GM12892 (cell line): ENCODE data around the gene TNXB.
"Not testable (repeated sequence)": the region's sequence is repeated elsewhere in the genome, so short reads cannot be mapped to it uniquely, and the experiment has no call there.

ENCODE experiments used
- DNase-seq: peaks from one replicate; pipeline ENCODE4 v3.0.0; 2011; ENCODE audit not compliant: insufficient read length
- FAIRE-seq: peaks from 2 replicates; lab custom pipeline; 2011; peaks lifted over from hg19 to GRCh38; lab: Jason Lieb, UNC

TNXB gene

DNA sequence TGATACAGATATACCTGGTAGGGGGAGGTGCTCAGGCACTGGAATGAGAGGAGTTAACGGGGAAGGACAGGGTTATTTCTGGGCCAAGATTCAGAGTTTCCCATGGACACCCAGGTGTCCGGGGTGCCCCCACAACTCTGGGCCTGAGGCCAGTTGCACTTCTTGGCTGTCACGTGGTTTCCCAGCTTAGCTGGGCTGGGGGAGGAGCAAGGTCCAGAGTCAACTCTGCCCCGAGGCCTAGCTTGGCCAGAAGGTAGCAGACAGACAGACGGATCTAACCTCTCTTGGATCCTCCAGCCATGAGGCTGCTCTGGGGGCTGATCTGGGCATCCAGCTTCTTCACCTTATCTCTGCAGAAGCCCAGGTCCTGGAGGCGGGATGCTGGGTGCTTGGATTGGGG, 94.6 kb downstream of the TNXB start, which contains the start of gene C4B:
Gene C4B (plus strand): TSS at position 249 of the 400 bp plus-strand sequence. CDS start 51 bp downstream, at position 300.
- not testable (repeated sequence) for DNase-seq
- peak; percentile 36 for FAIRE-seq

DNA sequence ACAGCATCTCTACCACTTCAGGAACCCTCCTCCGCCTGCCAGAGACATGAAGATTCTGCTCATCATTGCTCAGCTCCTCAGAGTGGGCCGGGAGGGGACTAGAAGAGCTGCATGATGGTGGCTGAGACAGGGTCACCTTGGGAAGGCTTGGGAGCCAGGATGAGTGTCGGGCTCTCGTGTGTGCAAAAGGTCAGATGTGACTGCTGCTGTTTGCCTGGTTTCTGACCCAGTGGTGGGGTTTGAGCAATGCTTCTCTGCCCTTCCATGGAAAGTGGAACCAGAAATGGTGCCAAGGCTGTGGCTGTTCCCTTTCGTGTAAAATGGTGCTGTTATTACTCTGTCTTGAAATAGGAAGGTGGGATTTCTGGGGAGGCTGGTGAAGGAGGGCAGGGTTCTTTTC, 95.4 kb downstream of the TNXB start:
- DNase-seq, FAIRE-seq: not testable (repeated sequence)

DNA sequence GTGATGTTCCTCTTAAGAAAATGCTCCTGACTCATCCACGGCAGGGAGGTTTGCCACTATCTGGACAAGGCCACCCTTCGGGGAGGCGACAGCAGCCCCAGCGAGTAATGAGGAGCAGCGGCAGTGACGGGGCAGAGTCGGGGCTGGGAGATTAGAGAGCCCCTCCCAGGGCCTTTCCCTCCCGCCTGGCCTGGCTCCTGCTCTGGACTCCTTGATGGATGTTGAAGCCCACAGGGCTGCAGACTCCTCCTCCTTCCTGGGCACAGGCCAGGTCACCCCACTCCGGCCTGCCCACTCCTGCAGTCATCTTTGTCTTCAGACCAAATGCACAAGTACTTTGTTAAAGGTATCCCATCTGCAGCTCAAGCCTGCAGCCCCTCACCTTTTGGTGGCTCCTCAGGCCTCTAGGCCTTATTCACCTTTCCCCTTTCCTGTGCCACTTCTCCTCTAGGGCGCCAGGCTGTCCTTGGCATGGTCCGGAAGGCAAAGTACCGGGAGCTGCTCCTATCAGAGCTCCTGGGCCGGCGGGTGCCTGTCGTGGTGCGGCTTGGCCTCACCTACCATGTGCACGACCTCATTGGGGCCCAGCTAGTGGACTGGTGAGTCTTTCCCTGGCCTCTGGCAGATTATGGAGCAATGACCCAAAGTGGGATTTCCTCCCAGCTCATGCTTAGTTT, 96.1 kb downstream of the TNXB start:
- DNase-seq, FAIRE-seq: not testable (repeated sequence)

DNA sequence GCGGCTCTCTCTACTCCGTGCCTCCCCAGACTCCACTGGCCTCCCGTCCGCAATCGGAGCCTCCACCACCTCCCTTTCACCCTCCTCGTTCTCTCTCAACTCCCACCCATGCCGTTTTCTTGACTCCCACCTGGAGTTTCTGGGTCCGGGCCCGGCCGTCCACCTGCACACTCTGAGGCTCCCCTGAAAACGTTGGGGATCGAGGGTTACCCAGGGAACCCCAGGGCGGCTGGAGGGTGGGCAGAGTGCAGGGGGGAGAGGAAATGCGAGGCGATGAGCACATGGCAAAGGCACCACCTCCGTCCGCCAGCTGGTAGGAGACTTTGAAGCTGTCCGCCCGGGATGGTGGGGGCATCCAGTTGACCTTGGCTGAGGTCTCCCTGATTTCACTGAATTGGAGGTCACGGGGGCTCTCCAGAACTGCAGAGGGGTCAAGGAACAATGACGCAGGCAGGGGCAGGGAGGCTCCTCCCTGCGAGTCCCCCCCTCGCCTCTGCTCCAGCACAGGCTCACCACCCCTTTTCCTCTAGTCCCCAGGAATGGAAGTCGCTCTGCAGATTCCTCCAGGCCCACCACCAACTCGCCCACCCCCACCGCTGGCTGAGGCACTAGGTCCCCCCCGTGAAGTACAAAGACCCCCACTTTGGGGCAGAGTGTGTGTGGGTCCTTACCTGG, 98.1 kb downstream of the TNXB start:
- DNase-seq, FAIRE-seq: not testable (repeated sequence)

DNA sequence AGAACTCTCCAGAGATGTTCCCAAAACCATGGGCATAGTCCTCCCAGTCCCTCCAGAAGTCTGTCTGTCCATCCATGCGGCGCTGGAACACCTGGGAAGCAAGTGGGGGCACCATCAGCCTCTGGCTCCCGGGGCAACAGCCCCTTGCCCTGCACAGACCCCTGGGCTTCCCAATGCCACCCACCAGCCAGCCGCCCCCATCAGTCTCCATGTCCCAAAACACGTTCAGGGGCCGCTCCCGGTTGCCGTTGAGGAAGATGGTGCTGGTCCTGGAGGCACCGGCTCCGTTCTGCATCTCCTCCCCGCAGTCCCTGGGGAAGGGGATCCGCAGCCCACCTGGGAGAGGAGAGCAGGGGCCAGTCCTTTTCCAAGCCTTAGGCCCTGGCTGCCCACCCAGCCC, 99.6 kb downstream of the TNXB start:
- not testable (repeated sequence) for FAIRE-seq, DNase-seq

DNA sequence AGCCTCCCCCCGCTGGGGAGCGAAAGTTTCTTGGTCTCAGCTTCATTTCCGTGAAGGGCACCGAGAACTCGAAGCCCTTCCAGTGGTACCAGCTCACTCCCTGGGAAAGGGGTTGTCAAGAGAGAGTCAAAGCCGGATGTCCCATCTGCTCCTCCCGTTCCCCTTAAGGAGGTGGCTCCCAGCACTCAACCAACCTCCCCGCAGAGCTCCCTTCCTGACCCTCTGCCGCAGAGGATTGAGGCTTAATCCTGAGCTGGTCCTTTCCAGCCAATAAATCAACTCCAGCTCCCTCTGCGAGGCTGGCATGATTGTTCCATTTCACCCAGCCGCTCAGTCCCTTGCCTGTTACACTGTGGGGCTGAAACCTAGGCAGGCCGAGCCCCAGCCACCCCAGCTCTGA, 100.5 kb downstream of the TNXB start:
- DNase-seq, FAIRE-seq: not testable (repeated sequence)

DNA sequence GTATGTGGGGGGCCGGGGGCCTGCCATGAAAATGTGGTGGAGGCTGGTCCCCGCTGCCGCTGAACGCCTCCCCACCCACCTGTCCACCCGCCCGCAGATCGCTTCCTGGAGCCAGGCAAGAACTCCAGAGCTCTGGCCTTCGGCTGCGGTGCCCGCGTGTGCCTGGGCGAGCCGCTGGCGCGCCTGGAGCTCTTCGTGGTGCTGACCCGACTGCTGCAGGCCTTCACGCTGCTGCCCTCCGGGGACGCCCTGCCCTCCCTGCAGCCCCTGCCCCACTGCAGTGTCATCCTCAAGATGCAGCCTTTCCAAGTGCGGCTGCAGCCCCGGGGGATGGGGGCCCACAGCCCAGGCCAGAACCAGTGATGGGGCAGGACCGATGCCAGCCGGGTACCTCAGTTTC, 101.1 kb downstream of the TNXB start:
- not testable (repeated sequence) for FAIRE-seq

DNA sequence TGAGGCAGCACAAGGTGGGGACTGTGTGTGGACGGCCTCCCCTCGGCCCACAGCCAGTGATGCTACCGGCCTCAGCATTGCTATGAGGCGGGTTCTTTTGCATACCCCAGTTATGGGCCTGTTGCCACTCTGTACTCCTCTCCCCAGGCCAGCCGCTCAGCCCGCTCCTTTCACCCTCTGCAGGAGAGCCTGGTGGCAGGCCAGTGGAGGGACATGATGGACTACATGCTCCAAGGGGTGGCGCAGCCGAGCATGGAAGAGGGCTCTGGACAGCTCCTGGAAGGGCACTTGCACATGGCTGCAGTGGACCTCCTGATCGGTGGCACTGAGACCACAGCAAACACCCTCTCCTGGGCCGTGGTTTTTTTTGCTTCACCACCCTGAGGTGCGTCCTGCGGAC, 102.1 kb downstream of the TNXB start:
- not testable (repeated sequence) for DNase-seq, FAIRE-seq

More for the DNA sequence above, 101.1 kb downstream of the TNXB start:
- not testable (repeated sequence) for DNase-seq

DNA sequence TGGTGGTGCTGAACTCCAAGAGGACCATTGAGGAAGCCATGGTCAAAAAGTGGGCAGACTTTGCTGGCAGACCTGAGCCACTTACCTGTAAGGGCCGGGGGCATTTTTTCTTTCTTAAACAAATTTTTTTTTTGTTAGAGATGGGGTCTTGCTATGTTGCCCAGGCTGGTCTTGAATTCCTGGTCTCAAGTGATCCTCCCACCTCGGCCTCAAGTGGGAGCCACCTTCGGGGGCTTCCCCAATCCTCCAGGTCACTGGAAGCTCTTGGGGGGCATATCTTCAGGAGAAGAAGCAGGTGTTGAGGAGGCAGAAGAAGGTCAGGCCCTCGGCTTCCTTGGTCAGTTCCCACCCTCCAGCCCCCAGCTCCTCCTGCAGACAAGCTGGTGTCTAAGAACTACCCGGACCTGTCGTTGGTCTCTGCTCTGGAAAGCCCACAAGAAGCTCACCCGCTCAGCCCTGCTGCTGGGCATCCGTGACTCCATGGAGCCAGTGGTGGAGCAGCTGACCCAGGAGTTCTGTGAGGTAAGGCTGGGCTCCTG, 103.1 kb downstream of the TNXB start:
- not testable (repeated sequence) for FAIRE-seq, DNase-seq

DNA sequence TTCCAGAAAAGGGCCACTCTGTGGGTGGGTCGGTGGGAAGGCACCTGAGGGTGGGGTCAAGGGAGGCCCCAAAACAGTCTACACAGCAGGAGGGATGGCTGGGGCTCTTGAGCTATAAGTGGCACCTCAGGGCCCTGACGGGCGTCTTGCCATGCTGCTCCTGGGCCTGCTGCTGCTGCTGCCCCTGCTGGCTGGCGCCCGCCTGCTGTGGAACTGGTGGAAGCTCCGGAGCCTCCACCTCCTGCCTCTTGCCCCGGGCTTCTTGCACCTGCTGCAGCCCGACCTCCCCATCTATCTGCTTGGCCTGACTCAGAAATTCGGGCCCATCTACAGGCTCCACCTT, 103.6 kb downstream of the TNXB start:
- FAIRE-seq, DNase-seq: not testable (repeated sequence)

DNA sequence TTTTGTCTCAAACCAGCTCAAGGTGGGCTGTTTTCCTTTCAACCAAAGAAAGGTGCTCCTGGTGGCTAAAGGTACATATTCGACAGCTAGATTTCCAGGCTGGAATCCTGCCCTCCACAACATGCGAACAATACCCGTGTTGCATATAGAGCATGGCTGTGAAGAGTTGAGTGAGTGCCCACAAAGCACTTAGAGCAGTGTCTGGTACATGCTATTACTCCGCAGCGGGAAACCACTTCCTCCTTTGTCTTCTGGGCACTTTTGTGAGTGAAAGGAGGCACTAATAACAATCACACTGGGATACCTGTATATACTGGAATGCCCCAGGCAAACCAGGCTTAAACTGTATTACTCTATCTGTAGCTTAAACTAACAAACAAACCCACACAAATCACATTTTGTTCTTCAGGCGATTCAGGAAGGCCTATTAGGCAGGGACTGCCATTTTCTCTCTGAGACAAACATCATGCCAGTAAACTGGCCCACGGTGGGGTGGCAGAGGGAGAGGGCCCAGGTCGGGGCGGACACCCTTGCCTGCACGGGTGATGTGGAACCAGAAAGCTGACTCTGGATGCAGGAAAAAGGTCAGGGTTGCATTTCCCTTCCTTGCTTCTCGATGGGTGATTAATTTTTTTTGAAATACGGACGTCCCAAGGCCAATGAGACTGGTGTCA, 104.1 kb downstream of the TNXB start:
- DNase-seq, FAIRE-seq: not testable (repeated sequence)

DNA sequence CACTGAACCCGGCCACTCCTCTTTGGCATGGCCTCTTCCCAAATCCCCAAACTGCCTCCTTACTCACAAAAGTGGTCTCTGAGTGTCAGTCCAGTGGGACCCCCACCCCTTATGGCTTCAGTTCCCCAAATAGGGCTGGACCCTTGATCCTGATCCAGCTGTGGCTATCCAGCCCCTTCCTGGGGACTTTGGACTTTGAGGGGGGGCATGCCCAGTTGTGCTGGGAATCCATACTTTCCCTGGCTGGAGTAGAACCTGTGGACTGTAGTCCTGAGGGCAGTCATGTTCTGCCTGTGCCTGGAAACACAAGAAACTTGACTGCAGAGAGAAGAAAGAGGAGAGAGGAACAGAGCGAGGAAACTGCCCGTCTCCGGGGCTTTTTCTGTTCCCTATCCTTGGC, 104.7 kb downstream of the TNXB start:
- not testable (repeated sequence) for DNase-seq, FAIRE-seq

DNA sequence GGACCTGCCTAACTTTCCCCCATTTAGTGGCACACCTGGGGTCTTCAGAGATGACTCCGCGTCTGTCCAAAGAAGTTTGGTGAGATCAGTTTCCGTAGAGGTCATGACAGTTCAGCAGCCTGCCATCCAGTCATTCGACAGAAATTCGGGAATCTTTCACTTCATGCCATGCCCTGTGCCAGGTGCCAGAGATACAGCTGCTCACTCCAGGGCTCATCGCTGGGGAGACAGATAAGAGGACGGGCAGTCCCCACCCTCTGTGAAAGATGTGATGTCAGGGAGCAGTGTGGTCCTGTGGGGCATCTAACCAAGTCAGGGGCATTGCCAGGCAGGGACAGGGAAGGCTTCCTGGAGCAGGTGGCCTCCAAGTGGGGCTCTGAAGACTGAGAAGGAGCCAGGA, 105.8 kb downstream of the TNXB start:
- not testable (repeated sequence) for FAIRE-seq, DNase-seq

DNA sequence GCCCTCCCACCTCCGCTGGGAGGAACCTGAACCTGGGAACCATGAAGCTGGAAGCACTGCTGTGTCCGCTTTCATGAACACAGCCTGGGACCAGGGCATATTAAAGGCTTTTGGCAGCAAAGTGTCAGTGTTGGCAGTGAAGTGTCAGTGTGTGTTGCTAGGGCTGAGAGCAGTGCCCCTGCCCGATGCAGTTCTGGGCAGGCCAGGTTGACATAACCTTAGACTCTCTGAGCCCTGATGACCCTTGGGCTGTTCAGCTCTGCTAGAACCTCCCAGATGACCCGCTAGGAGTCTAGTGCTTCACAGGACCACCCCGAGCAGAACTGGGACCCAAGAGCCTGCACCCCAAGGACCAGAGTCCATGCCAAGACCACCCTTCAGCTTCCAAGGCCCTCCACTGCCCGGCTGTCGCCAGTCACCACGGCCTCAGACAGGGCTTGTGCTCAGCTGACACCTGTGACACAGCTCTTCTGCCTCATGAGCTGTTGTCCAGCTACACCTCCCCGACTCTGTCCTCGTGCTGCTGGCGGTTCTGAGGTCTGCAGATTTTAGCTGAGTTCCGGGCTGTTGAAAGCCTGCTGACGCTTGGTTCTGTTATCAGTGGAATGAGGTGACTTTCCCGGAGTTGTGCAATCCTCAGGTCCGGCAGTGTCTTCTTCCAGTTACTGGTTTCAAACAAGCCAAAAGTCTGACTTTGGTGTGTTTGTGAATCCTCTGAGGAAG, 106.4 kb downstream of the TNXB start:
- not testable (repeated sequence) for FAIRE-seq, DNase-seq

DNA sequence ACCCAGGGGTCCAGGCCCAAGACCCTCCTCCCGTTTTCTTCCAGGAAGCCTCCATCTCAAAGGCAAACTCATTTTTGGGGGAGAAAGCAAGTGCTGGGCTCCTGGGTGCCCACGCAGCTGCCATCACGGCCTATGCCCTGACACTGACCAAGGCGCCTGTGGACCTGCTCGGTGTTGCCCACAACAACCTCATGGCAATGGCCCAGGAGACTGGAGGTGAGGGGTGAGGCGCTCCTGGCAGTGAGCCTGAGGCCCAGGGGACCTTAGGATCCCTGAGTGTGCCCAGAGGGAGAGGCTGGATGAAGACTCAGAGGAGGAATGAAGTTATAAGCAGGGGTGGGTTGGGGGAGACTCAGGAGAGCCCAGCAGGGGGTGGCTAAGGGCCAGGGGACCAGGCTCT, 112.8 kb downstream of the TNXB start:
- not testable (repeated sequence) for DNase-seq, FAIRE-seq

DNA sequence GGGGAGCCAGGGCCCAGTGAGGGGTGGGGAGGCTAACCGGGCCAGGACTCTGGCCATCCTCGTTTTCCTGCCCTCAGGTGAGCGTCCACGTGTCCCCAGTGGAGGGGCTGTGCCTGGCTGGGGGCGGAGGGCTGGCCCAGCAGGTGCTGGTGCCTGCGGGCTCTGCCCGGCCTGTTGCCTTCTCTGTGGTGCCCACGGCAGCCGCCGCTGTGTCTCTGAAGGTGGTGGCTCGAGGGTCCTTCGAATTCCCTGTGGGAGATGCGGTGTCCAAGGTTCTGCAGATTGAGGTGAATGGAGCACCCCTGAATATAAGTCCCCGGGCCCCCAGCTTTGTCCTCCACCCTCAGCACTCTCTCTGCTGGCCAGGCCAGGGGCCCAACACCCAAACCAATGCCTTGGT, 114.7 kb downstream of the TNXB start:
- not testable (repeated sequence) for FAIRE-seq, DNase-seq
